Skin of body (tissue), 2 donors: ENCODE data around the gene TRNAU1AP. TPM values are rescaled to one million over a fixed set of nuclear protein-coding genes. Genes with fewer than 3 reads are reported as not detected.
A peak's percentile ranks its signal among the peaks of the same experiment; 100 is the strongest.
"Not testable (repeated sequence)": the region's sequence is repeated elsewhere in the genome, so short reads cannot be mapped to it uniquely, and the experiment has no call there.

ENCODE experiments used
- DNase-seq: peaks from one replicate; lab custom pipeline; 2025; lab: John Stamatoyannopoulos, UW
- total RNA-seq: library from RNA; depleted of rRNA; stranded (reverse); fragments of >200 nt; gene quantifications from one replicate; pipeline ENCODE4 v1.2.3, GENCODE V29; 2014

Gene TRNAU1AP
- total RNA-seq, 1 donor from 2014 or later, result 19.5 TPM

DNA sequence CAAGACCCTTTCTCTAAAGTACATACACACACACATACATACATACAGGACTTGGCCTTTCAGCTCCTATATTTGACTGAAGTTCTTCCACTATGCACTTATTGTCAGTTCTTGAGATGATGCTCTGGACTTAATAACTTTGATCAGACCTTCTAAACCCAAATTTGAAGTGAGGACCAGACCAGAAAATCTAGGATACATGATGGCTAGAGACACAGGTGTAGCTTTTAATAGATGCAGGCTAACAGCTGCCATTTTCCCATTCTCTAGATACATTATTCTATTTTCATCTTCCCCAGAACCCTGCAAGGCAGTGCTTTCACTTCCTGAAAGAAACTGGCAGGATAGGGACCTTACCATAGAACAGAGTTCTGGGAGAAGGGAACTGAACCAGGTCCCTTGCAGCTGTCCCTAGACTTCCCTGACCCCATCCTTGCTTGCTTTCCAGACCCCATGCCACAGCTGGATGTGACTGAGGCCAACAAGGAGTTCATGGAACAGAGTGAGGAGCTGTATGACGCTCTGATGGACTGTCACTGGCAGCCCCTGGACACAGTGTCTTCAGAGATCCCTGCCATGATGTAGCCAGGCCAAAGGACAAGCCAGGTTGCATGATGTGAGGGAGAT, 24.3 kb downstream of the TRNAU1AP start:
- DNase-seq, result no peak

DNA sequence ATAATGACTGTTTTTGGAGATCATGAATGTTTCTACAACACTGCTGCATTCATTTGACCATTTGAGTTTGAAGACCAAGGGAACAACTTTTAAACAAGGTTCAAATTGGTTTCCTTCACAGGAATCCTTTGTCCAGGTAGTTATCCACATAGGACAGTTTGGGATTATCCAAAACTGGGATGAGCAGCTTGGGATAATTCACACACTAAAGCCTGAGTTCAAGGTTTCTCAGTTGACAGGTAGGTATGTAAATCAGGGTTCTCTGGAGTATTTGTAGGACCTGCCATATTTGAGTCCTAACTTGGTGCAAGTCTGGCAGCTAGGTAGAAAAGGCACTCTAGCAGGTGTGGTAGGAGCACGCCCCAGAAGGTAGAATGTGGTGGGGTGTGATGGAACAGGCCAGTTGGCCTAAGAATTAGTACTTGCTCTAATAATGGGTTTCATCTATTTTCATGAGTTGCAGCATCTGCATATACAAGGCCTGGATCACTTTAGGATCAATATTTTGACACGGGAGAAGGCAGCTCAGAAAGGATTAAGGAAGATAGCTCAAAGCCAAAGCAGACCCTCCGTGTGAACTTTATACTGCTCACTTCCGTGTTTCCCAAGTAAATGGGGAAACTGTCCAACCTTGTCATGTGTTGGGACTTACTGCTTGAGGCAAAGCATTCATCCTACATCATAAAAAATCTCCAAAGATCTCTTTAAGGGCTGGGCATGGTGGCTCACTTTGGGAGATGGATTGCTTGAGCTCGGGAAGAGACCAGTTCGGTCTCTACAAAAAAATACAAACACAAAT, 25.1 kb downstream of the TRNAU1AP start:
- no peak for DNase-seq

DNA sequence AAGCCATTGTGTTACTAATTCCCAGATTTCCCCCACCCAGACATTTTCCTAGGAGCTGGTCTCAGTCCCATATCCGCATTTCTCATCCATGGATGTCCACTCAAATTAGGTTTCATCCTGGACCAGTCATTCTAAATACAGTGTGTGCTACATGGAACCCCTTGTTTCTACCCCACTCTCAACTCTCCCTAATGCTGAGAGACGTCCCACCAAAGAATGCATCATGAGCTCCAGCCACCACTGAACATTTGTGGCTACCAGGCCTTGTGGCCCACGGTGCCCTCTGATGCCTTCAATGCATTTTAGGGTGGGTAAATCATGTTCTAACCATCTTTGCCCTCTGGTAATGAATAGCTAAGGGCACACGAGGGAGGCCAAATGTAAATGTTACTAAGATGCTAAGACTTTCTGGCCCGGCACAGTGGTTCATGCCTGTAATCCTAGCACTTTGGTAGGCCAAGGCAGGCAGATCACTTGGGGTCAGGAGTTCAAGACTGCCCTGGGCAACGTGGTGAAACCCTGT, 25.9 kb downstream of the TRNAU1AP start:
- DNase-seq, result no peak

DNA sequence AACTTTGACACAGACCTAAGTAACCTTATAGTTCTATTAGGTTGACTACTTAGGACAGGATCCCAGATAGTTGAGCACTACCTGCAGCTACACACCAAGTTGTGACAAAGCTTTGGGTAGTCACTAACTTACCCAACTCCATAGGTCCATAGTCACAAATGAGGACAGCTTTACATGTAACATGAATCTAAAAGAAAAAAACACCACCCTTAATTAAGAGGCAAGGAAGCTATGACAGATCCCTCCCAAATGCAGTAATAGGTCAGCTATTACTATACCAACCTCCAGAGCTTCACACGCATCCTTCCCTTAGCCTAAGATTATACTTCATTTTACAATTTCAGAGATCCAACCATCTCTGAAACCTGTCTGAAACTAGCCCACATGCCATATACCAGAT, 26.5 kb downstream of the TRNAU1AP start:
- DNase-seq, result no peak

DNA sequence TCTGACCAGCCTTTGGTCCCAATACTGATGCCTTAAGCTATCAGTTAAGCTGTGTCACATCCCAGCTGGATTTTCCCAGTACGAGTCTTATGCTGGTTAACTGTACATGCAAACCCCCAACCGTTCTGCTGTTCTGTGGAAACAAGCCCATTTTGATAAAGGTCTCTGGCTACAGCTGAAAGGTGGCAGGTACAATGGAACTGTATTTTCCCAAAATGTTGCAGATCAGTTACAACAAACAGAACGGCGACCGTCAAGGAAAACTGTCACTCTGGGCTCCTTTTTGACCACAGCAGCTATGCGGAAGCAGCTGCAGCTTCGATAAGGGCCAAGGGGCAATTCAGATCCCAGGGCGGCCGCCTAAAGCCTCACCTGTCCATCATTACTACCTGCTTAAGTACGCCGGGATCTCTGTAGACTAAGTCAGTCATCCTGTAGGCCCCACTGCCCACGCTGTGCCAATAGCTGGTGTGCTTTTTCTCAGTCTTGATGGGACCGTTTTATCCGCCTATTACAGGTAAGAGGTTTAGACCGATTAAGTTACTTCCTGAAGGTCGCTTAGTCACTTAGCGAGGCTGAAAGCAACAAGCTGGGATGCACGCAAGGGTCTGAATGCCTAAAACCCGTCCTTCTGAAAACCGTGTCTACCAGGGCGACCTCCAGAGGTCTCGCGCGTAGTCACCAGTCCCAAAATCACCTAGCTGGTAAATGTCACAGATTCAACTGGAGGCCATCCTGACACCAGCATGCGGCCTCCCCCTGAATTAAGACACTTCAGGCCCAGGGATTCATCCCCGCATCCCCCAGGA, 28.0 kb downstream of the TRNAU1AP start:
- no peak for DNase-seq

DNA sequence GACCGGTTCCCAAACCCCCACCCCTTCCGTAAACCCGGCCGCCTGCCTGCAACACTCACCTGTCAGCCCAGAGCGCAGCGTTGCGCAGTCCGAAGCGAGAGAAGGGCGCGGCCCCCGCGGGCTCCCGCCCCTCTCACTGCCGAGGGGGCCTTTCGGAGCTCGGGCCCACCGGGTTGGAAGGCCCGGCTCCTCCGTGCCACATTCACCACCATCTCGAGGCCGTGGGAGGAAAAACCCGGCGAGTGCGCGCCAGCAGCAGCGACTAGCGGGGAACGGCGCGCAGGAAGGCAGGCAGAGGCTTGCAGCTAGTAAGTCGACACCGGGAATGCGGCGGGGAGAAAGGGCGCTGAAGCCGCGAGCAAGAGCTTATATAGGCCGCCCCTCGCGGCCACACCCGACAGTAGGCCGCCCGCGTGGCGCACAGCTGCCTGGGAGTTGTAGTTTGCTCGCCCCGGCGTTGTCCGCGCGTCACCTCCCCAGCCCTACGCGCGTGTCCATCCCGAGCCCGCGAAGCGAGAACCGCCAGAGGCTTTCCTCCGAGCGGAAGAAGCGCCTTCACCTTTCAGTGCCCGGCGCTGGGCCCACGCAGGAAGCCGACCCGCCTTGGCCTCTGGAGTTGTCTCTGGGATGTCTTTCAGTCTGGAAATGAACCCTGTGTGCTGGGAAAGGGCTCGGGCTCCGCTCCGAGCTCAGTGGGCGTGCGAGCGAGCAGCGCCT, 28.8 kb downstream of the TRNAU1AP start:
- DNase-seq, result peak; percentile 95

DNA sequence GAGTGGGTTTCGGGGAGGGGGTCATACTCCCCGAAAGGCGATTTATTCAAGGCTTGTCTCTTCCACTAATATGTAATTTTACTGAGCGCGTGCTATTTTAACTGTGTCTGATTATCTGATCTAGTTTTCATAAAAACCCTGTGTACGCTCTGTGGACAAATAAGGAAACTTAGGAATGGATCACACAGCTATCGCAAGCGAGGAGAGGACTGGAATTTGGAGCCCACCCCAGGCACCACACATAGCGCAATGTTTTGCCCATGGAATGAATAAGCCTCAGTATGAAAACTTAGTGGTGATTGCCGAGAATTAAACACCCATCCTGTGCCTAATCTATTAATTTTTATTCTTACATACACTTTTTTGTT, 29.3 kb downstream of the TRNAU1AP start:
- DNase-seq, result peak; percentile 66

DNA sequence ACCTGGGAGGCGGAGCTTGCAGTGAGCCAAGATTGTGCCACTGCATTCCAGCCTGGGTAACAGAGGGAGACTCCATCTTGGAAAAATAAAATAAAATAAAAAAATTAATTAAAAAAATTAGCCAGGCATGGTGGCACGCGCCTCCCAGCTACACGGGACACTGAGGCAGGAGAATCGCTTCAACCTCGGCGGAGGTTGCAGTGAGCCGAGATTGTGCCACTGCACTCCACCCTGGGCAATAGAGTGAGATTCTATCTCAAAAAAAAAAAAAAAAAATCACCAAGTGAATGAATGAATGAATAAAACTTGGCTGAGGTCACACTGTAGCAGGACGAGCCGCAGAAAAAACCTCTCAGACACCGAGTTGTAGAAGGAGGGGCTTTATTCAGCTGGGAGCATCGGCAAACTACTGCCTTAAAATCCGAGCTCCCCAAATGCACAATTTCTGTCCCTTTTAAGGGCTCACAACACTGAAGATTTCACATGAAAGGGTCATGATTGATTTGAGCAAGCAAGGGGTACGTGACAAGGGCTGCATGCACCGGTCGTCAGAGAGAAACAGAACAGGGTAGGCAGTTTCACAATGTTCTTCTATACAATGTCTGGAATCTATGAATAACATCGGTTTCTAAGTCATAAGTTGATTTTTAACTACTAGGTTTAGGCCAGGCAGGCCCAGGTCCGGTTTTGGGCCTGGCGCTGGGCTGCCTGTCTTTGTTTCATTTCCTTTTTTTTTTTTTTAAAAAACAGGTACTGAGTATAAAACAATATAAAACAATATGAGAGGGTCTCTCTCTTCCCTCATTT, 33.9 kb downstream of the TRNAU1AP start:
- DNase-seq, result not testable (repeated sequence)

DNA sequence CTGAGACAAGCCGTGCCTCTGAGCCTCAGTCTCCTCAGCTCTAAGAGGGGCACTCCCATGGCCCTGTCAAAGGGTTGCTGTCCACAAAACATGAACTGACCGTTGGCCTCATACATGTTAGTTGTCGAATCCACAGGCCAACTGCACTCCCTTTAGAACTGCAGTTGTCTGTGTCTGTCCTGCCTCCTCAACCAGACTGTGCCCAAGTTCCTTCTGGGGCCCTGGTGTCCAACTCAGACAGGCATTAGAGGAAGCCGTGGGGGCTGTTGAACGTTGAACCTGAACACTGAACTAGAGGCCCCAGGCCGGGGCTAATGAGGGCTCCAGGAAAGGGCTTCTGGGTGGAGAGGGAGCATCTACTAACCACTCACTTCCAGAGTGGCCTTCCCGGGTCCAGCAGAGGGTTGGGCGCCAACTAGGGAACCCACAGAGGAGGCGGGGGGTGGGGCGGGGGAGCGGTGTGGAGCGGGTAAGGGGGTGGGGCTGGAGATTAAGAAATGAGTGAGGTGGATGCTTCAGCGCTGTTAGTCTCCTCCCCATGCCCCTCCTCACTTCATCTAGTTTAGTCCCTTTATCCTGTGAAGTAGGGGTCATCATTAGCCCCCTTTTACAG, 38.9 kb downstream of the TRNAU1AP start, which contains the start of gene RAB42:
TSS of gene RAB42 (plus strand) at position 558 of the 613 bp plus-strand sequence. CDS start 247 bp downstream, outside the sequence.
- DNase-seq, result peak; percentile 38

DNA sequence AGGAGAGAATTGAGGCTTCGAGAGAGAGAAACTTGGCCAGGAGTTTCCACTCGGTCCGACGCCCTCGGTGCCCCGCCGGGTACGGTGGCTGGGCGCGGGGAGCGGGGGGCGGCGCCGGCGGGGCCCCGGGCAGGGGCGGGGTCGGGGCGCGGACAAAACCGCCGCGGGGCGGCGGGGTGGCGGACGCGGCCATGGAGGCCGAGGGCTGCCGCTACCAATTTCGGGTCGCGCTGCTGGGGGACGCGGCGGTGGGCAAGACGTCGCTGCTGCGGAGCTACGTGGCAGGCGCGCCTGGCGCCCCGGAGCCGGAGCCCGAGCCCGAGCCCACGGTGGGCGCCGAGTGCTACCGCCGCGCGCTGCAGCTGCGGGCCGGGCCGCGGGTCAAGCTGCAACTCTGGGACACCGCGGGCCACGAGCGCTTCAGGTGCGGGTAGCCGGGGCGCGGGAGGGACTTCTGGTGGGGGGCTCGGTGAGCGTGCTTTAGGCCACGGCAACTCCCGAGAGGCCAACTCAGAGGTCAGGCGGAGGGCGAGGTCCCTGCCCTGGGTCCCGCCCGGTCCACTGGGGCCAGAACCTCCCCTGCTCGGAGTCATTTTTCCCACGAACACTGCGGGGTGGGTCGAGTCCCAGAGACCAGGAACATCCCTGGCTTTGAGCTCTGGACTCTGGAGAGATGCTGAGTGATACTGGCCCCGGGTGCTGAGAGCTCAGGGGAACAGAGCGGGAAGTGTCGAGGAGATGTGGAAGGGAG, 39.6 kb downstream of the TRNAU1AP start:
- no peak for DNase-seq

DNA sequence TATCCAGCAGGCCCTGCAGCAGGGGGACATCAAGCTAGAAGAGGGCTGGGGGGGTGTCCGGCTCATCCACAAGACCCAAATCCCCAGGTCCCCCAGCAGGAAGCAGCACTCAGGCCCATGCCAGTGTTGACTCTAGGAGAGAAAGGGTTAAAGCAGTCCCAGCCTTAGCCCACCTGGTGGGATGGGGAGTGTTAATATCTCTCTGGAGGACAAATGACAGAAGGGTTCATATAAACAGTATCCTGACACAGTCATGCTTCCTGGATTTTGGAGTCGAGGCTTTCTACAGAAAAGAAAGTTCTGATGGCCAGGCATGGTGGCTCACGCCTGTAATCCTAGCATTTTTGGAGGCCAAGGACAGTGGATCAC, 41.1 kb downstream of the TRNAU1AP start:
- not testable (repeated sequence) for DNase-seq

DNA sequence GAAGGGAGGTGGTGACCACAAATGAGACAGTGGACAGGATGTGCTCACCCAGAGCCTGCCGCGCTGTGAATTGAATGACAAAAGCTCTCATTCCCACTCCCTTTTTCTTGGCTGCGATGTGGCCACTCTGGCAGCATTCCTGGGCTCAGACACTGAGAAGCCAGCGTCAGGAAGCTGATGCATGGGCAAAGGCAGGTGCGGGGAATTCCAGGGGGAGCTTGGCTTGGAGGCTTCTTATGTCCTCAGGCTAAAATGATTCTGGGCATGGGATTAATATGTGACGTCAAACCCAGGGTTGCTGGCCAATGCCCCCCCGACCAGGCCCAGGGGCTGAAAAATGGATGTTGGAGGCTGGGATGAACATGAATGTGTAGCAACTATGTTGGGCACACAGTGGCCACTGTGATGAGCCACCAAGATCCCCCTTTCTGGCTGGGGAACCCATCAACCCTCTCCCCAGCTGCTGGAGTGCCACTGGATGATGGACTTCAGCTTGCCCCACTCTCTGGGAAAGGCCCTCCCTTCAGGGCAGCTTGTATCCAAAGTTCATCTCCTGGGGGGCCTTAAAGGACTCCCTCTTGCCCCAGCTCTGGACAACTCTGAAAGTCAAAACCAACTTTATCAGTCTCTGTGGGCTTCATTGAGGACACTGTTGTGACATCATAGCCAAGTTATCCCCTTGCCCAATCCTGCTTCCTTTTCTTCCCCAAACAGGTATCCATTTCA, 42.0 kb downstream of the TRNAU1AP start:
- not testable (repeated sequence) for DNase-seq

DNA sequence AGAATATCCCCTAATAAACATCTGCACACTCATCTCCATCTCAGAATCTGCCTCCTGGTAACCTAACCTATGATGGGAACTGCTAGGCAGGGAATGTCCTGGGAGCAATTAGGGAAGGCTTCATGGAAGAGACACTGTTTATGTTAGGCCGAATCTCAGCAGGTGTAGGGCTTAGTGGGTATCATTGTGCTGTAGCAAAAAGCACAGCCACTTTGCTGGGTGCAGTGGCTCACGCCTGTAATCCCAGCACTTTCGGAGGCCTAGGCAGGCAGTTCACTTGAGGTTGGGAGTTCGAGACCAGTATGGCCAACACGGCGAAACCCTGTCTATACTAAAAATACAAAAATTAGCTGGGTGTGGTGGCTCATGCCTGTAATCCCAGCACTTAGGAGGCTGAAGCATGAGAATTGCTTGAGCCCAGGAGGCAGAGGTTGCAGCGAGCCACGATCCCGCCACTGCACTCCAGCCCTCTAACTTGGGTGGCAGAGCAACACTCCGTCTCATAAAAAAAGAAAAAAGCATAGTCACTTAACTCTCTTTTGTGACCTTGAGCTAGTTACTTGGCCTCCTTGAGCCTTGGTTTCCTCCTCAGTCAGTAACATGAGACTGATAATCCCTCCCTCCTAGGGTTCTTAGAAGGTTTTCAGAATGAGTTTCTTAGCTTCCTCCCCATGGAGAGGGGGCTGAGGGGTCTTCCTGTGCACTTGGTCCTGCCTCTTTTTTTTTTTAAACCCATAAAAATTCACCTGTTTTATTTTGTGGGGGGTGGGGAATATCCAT, 42.7 kb downstream of the TRNAU1AP start:
- DNase-seq, result no peak

DNA sequence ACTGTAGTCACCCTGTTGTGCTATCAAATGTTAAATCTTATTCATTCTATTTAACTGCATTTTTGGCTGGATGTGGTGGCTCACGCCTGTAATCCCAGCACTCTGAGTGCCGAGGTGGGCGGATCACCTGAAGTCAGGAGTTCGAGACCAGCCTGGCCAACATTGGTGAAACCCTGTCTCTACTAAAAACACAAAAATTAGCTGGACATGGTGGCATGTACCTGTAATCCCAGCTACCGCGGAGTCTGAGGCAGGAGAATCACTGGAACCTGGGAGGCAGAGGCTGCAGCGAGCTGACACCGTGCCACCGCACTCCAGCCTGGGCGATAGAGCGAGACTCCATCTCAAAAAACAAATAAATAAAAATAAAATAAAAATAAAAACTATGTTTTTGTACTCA, 43.4 kb downstream of the TRNAU1AP start:
- DNase-seq, result not testable (repeated sequence)

DNA sequence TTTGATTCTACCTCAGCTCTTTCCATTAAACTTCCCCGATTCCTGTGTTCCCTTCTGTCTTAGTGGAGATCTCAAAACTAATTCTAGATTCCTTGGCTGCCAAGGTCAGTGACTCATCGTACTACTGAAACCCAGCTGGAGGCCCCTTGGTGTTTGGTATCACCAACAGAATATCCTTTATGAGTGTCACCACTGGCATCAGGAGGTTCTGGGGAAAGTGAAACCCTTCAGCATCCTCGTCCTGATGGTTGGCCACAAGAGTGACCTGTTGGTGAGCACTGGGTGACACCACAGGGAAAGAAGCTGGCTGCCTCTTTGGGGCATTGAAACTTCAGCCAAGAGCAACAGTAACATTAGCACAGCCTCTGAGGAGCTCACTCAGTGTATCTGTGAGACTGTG, 48.8 kb downstream of the TRNAU1AP start:
- DNase-seq, result no peak

DNA sequence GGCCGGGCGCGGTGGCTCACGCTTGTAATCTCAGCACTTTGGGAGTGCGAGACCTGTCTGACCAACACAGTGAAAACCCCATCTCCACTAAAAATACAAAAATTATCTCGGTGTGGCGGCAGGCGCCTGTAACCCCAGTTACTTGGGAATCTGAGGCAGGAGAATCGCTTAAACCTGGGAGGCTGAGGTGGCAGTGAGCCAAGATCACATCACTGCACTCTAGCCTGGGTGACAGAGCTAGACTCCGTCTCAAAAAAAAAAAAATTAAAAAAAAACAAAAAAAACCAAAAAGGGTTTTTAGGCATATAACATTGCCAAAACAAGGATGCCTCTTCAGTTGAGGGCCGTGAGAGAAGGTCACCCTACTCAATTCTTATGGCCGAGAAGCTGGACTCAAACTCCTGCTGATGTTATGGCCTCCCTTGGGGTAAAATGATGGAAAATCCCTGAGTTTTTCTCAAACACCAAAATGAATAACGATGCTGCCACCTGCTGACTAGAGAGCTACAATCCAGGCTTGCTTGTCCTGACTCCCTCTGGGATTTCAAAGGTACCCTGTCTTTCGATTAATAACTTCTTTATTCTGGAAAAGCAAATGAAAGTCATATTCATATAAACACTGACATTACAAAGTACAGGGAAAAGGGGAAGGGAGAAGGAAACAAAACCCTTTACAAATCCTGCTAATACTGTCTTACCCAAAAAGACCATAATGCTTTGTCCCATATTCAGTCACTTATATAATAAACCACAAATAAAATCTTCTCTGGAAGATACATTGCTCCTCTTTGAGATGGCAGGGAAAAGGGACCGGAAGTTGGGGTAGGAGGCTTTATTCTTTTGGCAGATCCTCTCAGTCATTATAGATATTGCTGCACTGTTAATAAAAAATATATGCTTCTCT, 49.9 kb downstream of the TRNAU1AP start:
- peak; percentile 80 for DNase-seq

DNA sequence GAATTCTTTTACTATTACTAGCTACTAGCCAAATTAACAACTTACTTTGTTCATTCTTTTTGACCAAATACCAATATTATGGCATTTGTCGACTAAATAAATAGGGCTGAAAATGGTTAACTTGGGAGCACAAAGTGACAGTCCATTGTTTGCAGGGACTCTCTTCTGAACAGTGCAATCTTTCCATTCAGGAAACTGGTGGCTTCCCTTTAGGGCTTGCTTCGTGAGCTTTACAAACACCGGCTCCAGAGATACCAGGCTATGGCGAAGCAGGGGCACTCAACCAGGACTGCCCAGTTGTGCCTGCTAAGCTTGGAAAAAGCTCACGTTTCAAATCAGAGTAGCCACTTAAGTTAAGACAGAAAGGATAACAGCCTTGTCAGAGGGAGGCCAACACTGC, 51.5 kb downstream of the TRNAU1AP start:
- no peak for DNase-seq
